MM.1S (cell line): ENCODE data around the gene BAIAP2L2.

Source experiments
- CTCF ChIP-seq: fragments of 300-600 bp; sonication (generic); IDR thresholded peaks from 2 replicates; pipeline ENCODE4 v1.5.1; 2016; ENCODE audit warnings: antibody characterized with exemption, low read length, mixed read lengths
- EZH2 ChIP-seq: fragments of 300-600 bp; sonication (generic); optimal IDR thresholded peaks from 2 replicates; pipeline ENCODE3; 2017; ENCODE audit warnings: low read depth, mild to moderate bottlenecking, antibody characterized with exemption, low read length, mixed read lengths

- no peak for TF ChIP-seq EZH2
- TF ChIP-seq CTCF, result no peak
These were observed 27.6 kb upstream of the BAIAP2L2 start for GRCh38 chr22:38137876-38138687.
